H1 (cell line): ENCODE results near the gene TTC28. TPM values are rescaled to one million over a fixed set of nuclear protein-coding genes. Genes with fewer than 3 reads are reported as not detected.

Experiments used
- CTCF ChIA-PET: fragments of 300-600 bp; sonication (Branson Sonifier 250); formaldehyde crosslinking; loops from one replicate; lab custom pipeline; 2021; ENCODE audit not compliant: partially characterized antibody; lab: Charles Lee
- POLR2A ChIA-PET: fragments of 300-600 bp; sonication (Branson Sonifier 250); formaldehyde crosslinking; loops from one replicate; lab custom pipeline; 2021; ENCODE audit warnings: inconsistent platforms; ENCODE audit not compliant: partially characterized antibody; lab: Charles Lee
- DNase-seq, 2 experiments: peaks; one replicate each; pipeline versions ENCODE4 v3.0.0 to v3.0.0-alpha.2; 2010 to 2022; ENCODE audit warnings: low spot score in 2 of 2, low read depth in 1 of 2, mixed read lengths in 1 of 2
- FAIRE-seq: peaks from 2 replicates; lab custom pipeline; 2011; peaks lifted over from hg19 to GRCh38; lab: Jason Lieb, UNC
- H2AFZ ChIP-seq: 2 replicates; pipeline ENCODE4 v1.8.1; 2012; ENCODE audit warnings: low read length, inconsistent platforms
- H2AK5ac ChIP-seq: 2 replicates; pipeline ENCODE4 v1.6.1; 2013; ENCODE audit warnings: low read depth, low read length
- H2BK120ac ChIP-seq: replicated peaks from 2 replicates; pipeline ENCODE3; 2013; ENCODE audit warnings: low read depth, low read length, inconsistent platforms
- H2BK12ac ChIP-seq: 2 replicates; pipeline ENCODE4 v1.6.1; 2013; ENCODE audit warnings: low read depth, low read length
- H2BK15ac ChIP-seq: 2 replicates; pipeline ENCODE4 v1.6.1; 2013; ENCODE audit warnings: low read length
- H2BK20ac ChIP-seq: 2 replicates; pipeline ENCODE4 v1.6.1; 2013; ENCODE audit warnings: low read length
- H2BK5ac ChIP-seq: 2 replicates; pipeline ENCODE4 v1.6.1; 2013; ENCODE audit warnings: low read depth, low read length
- H3K14ac ChIP-seq: 2 replicates; pipeline ENCODE4 v1.6.1; 2013; ENCODE audit warnings: inconsistent platforms; ENCODE audit not compliant: insufficient read length
- H3K18ac ChIP-seq: 2 replicates; pipeline ENCODE4 v1.6.1; 2013; ENCODE audit warnings: low read length; ENCODE audit errors: extremely low read depth
- H3K23ac ChIP-seq: 2 replicates; pipeline ENCODE4 v1.6.1; 2013; ENCODE audit warnings: inconsistent platforms; ENCODE audit not compliant: insufficient read length
- H3K23me2 ChIP-seq: 2 replicates; pipeline ENCODE4 v1.6.1; 2013; ENCODE audit warnings: low read depth, low read length
- H3K27ac ChIP-seq: 2 replicates; pipeline ENCODE4 v1.6.1; 2011; ENCODE audit warnings: low read depth, low read length, inconsistent platforms
- H3K27me3 ChIP-seq, 4 experiments: replicated peaks in 1 of 4; 1 replicate in 1 of 4; 2 replicates in 3 of 4; pipeline versions ENCODE4 v1.6.1 to v1.8.1; 2011 to 2013; ENCODE audit warnings: low read length in 3 of 4, mild to moderate bottlenecking in 3 of 4, inconsistent platforms in 2 of 4, mixed read lengths in 2 of 4, moderate library complexity in 1 of 4; ENCODE audit not compliant: control insufficient read depth in 3 of 4, insufficient read depth in 3 of 4; ENCODE audit errors: extremely low read depth in 1 of 4
- H3K36me3 ChIP-seq, 4 experiments: 2 replicates each; pipeline versions ENCODE4 v1.6.1 to v1.8.1; 2011 to 2013; ENCODE audit warnings: mild to moderate bottlenecking in 4 of 4, low read length in 3 of 4, moderate library complexity in 2 of 4, control low read depth in 1 of 4, inconsistent platforms in 1 of 4; ENCODE audit not compliant: insufficient read depth in 4 of 4, control insufficient read depth in 2 of 4
- H3K4ac ChIP-seq: replicated peaks from 2 replicates; pipeline ENCODE3; 2013; ENCODE audit warnings: low read length, low read depth, mixed read lengths, inconsistent platforms; ENCODE audit not compliant: insufficient read length
- H3K4me1 ChIP-seq, 4 experiments: replicated peaks in 1 of 4; 1 replicate in 1 of 4; 2 replicates in 3 of 4; pipeline versions ENCODE4 v1.6.1 to v1.8.1; 2011 to 2013; ENCODE audit warnings: low read length in 3 of 4, inconsistent platforms in 2 of 4, mixed read lengths in 1 of 4; ENCODE audit not compliant: insufficient read depth in 4 of 4, control insufficient read depth in 3 of 4
- H3K4me2 ChIP-seq, 2 experiments: 2 replicates each; pipeline versions ENCODE4 v1.6.1 to v1.8.1; 2011 to 2013; ENCODE audit warnings: low read depth in 2 of 2, low read length in 2 of 2, control low read depth in 1 of 2, inconsistent platforms in 1 of 2, mild to moderate bottlenecking in 1 of 2; ENCODE audit not compliant: insufficient read depth in 1 of 2
- H3K4me3 ChIP-seq, 4 experiments: fragments of 200-600, 300-600 bp in 1 of 4; sonication (generic), shearing (Covaris generic), sonication (Bioruptor Twin) in 1 of 4; 2 replicates each; pipeline versions ENCODE4 v1.5.1 to v1.8.1; 2011 to 2016; ENCODE audit warnings: low read length in 4 of 4, low read depth in 3 of 4, control low read depth in 2 of 4, inconsistent platforms in 2 of 4, mild to moderate bottlenecking in 2 of 4, mixed read lengths in 1 of 4, moderate library complexity in 1 of 4; ENCODE audit not compliant: insufficient read depth in 2 of 4; ENCODE audit errors: extremely low read depth in 1 of 4
- H3K56ac ChIP-seq: replicated peaks from 2 replicates; pipeline ENCODE3; 2013; ENCODE audit warnings: low read depth, mild to moderate bottlenecking, mixed read lengths, low read length, inconsistent platforms; ENCODE audit not compliant: insufficient read length
- H3K79me1 ChIP-seq: 2 replicates; pipeline ENCODE4 v1.6.1; 2013; ENCODE audit warnings: low read depth, low read length, control low read depth
- H3K79me2 ChIP-seq, 2 experiments: 2 replicates each; pipeline versions ENCODE4 v1.6.1 to v1.8.1; 2012 to 2013; ENCODE audit warnings: low read length in 2 of 2, mild to moderate bottlenecking in 2 of 2, inconsistent platforms in 1 of 2; ENCODE audit not compliant: insufficient read depth in 2 of 2, control insufficient read depth in 1 of 2
- H3K9ac ChIP-seq, 4 experiments: replicated peaks in 1 of 4; 1 replicate in 1 of 4; 2 replicates in 3 of 4; pipeline versions ENCODE4 v1.6.1 to v1.8.1; 2011 to 2013; ENCODE audit warnings: low read depth in 3 of 4, low read length in 3 of 4, control low read depth in 2 of 4, mild to moderate bottlenecking in 2 of 4, moderate library complexity in 2 of 4, inconsistent platforms in 1 of 4; ENCODE audit errors: extremely low read depth in 1 of 4
- H3K9me3 ChIP-seq, 2 experiments: 2 replicates each; pipeline versions ENCODE4 v1.6.1 to v1.8.1; 2012 to 2013; ENCODE audit warnings: mild to moderate bottlenecking in 2 of 2, moderate library complexity in 2 of 2, control low read depth in 1 of 2, inconsistent platforms in 1 of 2, low read depth in 1 of 2, low read length in 1 of 2, mixed read lengths in 1 of 2; ENCODE audit not compliant: insufficient read depth in 2 of 2
- H4K20me1 ChIP-seq, 2 experiments: replicated peaks in 1 of 2; 2 replicates each; pipeline versions ENCODE3 to v1.8.1; 2011 to 2013; ENCODE audit warnings: inconsistent platforms in 2 of 2, low read length in 2 of 2, mild to moderate bottlenecking in 1 of 2; ENCODE audit not compliant: insufficient read depth in 2 of 2, control insufficient read depth in 1 of 2
- H4K5ac ChIP-seq: 2 replicates; pipeline ENCODE4 v1.6.1; 2013; ENCODE audit warnings: low read length, low read depth, mixed read lengths, inconsistent platforms; ENCODE audit not compliant: insufficient read length
- H4K8ac ChIP-seq: 2 replicates; pipeline ENCODE4 v1.8.0; 2013; ENCODE audit warnings: mild to moderate bottlenecking, moderate library complexity, low read length, inconsistent platforms; ENCODE audit not compliant: insufficient read depth; ENCODE audit errors: extremely low read depth
- H4K91ac ChIP-seq: replicated peaks from 2 replicates; pipeline ENCODE3; 2013; ENCODE audit warnings: low read length, mixed read lengths, inconsistent platforms; ENCODE audit not compliant: insufficient read length
- ASH2L ChIP-seq: fragments of 200-600, 300-600 bp; sonication (generic); IDR thresholded peaks from one replicate; pipeline ENCODE4 v1.7.1; 2017; ENCODE audit warnings: low read length
- JUND ChIP-seq: IDR thresholded peaks from 2 replicates; pipeline ENCODE4 v1.6.1; 2011; ENCODE audit warnings: mild to moderate bottlenecking, improper control_type of control experiment, low read length
- SIX5 ChIP-seq: IDR thresholded peaks from 2 replicates; pipeline ENCODE4 v1.6.1; 2011; ENCODE audit warnings: mild to moderate bottlenecking, low read depth, low read length
- TCF12 ChIP-seq: IDR thresholded peaks from 2 replicates; pipeline ENCODE4 v1.6.1; 2011; ENCODE audit warnings: low read depth, mild to moderate bottlenecking, low read length
- WGBS, 2 experiments: shearing (Covaris generic) in 1 of 2; methylation state at CpG; one replicate each; pipeline versions ENCODE4 v1.1.6 to v1.1.7; 2013 to 2015; ENCODE audit warnings: low lambda C conversion rate in 2 of 2, mixed read lengths in 2 of 2, inconsistent platforms in 1 of 2, low coverage in 1 of 2, missing lambda C conversion rate in 1 of 2; ENCODE audit not compliant: insufficient replicate concordance in 2 of 2, insufficient coverage in 1 of 2, insufficient read length in 1 of 2; ENCODE audit errors: extremely low coverage in 1 of 2, missing lambda C conversion rate in 1 of 2; 5-methylcytosine and 5-hydroxymethylcytosine counted together
- polyA plus RNA-seq, 7 experiments: library from polyadenylated mRNA; depleted of rRNA in 3 of 7; stranded (reverse) in 5 of 7; unstranded in 2 of 7; fragments of >200 nt in 5 of 7; fragments of 200-250 nt in 2 of 7; gene quantifications; 1 replicate in 5 of 7; 2 replicates in 1 of 7; 4 replicates in 1 of 7; pipeline versions ENCODE4 v1.2.1 to v1.2.3, GENCODE V29; 2011 to 2013; ENCODE audit warnings: missing spikeins in 2 of 7, mixed read lengths in 2 of 7
- total RNA-seq: library from RNA; stranded (reverse); fragmentation: NEBNext Ultra II Directional; extraction: Animal tissue kit (Norgen Biotek cat#: 25700); gene quantifications from 2 replicates; pipeline ENCODE4 v1.2.1, GENCODE V29; 2021

TTC28 gene
- total and polyA plus RNA-seq, 2 of the 8 experiments (the other 6 are each of a cell fraction or from before 2014, with no cell fraction given), result 2.6 to 12.6 TPM

DNA sequence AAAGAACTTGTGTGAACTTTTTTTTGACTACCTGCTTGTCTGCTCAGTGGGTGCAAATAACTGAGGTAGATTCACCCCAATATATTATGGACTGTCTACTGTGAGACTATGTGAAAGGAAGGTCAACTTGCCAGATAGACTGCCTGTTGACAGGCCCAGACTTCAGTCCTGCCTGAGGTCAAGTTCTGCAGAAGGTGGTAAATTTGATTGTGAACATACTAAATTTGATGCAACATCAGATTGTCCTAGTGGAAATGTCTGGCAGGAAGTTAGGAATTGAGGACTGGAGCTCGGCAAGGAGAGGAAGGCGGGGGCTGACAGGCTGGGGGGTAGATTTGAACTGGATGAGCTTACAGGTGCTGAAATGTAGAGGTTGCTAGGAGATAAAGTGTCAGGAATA lies 140.7 kb downstream of the TTC28 start:
- no peaks in the 10 kb centered on the region for H4K20me1 ChIP-seq
- FAIRE-seq, result no peak
- H2BK5ac ChIP-seq, result no peak overlapping the region
- H3K79me2 ChIP-seq, result no peaks in the 10 kb centered on the region
- H2BK120ac ChIP-seq, result no peak overlapping the region
- peaks cover 0 to 3% of the 10 kb centered on the region in 2 experiments; a peak in 2 of 4 replicates for H3K9me3 ChIP-seq
- no peaks in the 10 kb centered on the region for H3K36me3 ChIP-seq
- no peak overlapping the region for H3K18ac ChIP-seq
- no peak for DNase-seq
- no peak overlapping the region for H2AK5ac ChIP-seq
- CTCF ChIA-PET, result interaction anchor here (1.3 kb wide), 1 partner anchor 11 kb away, joined by 3 read pairs; no protein-coding TSS in a partner anchor
- no peak overlapping the region for H3K9ac ChIP-seq
- H3K14ac ChIP-seq, result no peak overlapping the region
- H3K4me3 ChIP-seq, result no peak overlapping the region
- 94% methylated on average over 2 of the region's 2 CpGs; no CpG with 5 or more reads in 1 of the 2 experiments for WGBS, 2 experiments
- no peak overlapping the region for H2BK15ac ChIP-seq
- H2BK12ac ChIP-seq, result no peak overlapping the region
- H3K23ac ChIP-seq, result no peak overlapping the region
- no peak overlapping the region for H3K4me2 ChIP-seq
- H3K79me1 ChIP-seq, result no peaks in the 10 kb centered on the region
- no peak overlapping the region for H4K5ac ChIP-seq
- no peak overlapping the region for H3K4ac ChIP-seq
- no peak overlapping the region for H4K8ac ChIP-seq
- H2AFZ ChIP-seq, result no peak overlapping the region
- no peaks in the 10 kb centered on the region for H3K23me2 ChIP-seq
- peaks cover 0 to 5% (median 4%) of the 10 kb centered on the region in 4 experiments; a peak in 4 of 7 replicates for H3K4me1 ChIP-seq
- no peak for TF ChIP-seq ASH2L
- no peak for TF ChIP-seq TCF12
- TF ChIP-seq JUND, result no peak
- no peak for TF ChIP-seq SIX5
- H3K56ac ChIP-seq, result no peak overlapping the region
- H4K91ac ChIP-seq, result no peak overlapping the region
- no peak overlapping the region for H3K27ac ChIP-seq
- POLR2A ChIA-PET, result no interaction called here
- H2BK20ac ChIP-seq, result no peak overlapping the region
- H3K27me3 ChIP-seq, result no peaks in the 10 kb centered on the region
